ENCODE data around the gene SEMG1.

Gene SEMG1

GRCh38 chr20:45189861-45190260, 17.0 kb upstream of the SEMG1 start:
- DNase-seq (ENCODE audit: extremely low read depth, low read depth), result no peak
- no peak overlapping the region for H3K4me3 ChIP-seq (replicated peaks; ENCODE audit: low read depth, low read length)
- no peak for TF ChIP-seq CTCF (IDR thresholded peaks at IDR 0.05; ENCODE audit: low read depth, low read length, missing control alignments)

- H3K4me3 ChIP-seq (replicated peaks; ENCODE audit: low read depth, low read length), result no peak overlapping the region
- DNase-seq (ENCODE audit: extremely low read depth, low read depth), result no peak
- TF ChIP-seq CTCF (IDR thresholded peaks at IDR 0.05; ENCODE audit: low read depth, low read length, missing control alignments), result no peak
Observed at GRCh38 chr20:45191926-45192325, 14.9 kb upstream of the SEMG1 start.

- no peak for TF ChIP-seq CTCF (IDR thresholded peaks at IDR 0.05; ENCODE audit: low read depth, low read length, missing control alignments)
- no peak for DNase-seq (ENCODE audit: extremely low read depth, low read depth)
- no peak overlapping the region for H3K4me3 ChIP-seq (replicated peaks; ENCODE audit: low read depth, low read length)
Observed at GRCh38 chr20:45193331-45193730, 13.5 kb upstream of the SEMG1 start.

GRCh38 chr20:45209924-45210323, 3.1 kb downstream of the SEMG1 start:
- no peak overlapping the region for H3K4me3 ChIP-seq (replicated peaks; ENCODE audit: low read depth, low read length)
- no peak for TF ChIP-seq CTCF (IDR thresholded peaks at IDR 0.05; ENCODE audit: low read depth, low read length, missing control alignments)
- DNase-seq (ENCODE audit: extremely low read depth, low read depth), result no peak

GRCh38 chr20:45211569-45212474, 5.0 kb downstream of the SEMG1 start:
- no peak for TF ChIP-seq CTCF (IDR thresholded peaks at IDR 0.05; ENCODE audit: low read depth, low read length, missing control alignments)
- H3K4me3 ChIP-seq (replicated peaks; ENCODE audit: low read depth, low read length), result no peak overlapping the region
- DNase-seq (ENCODE audit: extremely low read depth, low read depth), result no peak

DNA sequence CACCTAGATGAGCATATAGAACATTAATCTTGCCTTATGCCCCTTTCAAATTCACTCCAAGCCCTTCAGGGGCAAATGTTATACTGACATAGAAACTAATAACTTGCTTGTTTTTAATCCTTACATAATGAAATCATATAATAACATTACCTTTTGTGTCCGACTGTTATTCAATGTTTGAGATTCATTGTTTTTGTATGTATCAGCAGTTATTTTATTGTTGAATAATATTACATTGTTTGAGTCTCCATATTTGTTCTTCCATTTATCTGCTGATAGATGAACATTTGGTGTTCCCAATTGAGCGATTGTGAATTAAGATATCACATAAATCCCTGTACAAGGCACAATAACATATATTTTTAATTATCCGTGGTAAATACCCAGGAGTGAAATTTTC, 6.0 kb downstream of the SEMG1 start:
- no peak overlapping the region for H3K4me3 ChIP-seq (replicated peaks; ENCODE audit: low read depth, low read length)
- no peak for TF ChIP-seq CTCF (IDR thresholded peaks at IDR 0.05; ENCODE audit: low read depth, low read length, missing control alignments)
- no peak for DNase-seq (ENCODE audit: extremely low read depth, low read depth)

All from HFF-Myc (cell line).